Ascending aorta (tissue), 2 donors: ENCODE results near the gene WDCP. TPM values are rescaled to one million over a fixed set of nuclear protein-coding genes. Genes with fewer than 3 reads are reported as not detected.
A peak's percentile ranks its signal among the peaks of the same experiment; 100 is the strongest.

Source experiments
- DNase-seq, 2 donors: peaks; one replicate each; pipeline ENCODE4 v3.0.0-alpha.2; 2019; ENCODE audit warnings: low spot score in 2 of 2
- H3K27ac ChIP-seq, 2 donors: fragments of 200-600 bp; sonication (generic); one replicate each; pipeline ENCODE4 v1.5.1; 2016 to 2017; ENCODE audit warnings: mild to moderate bottlenecking in 1 of 2
- H3K27me3 ChIP-seq: fragments of 200-600 bp; sonication (generic); one replicate; pipeline ENCODE4 v1.5.1; 2017
- H3K36me3 ChIP-seq, 2 donors: fragments of 200-600 bp; sonication (generic); one replicate each; pipeline ENCODE4 v1.5.1; 2016
- H3K4me1 ChIP-seq, 2 donors: fragments of 200-600 bp; sonication (generic); one replicate each; pipeline ENCODE4 v1.5.1; 2016 to 2017; ENCODE audit warnings: mild to moderate bottlenecking in 1 of 2
- H3K4me3 ChIP-seq, 2 donors: fragments of 200-600 bp; sonication (generic); one replicate each; pipeline ENCODE4 v1.5.1; 2016 to 2017; ENCODE audit warnings: mild to moderate bottlenecking in 1 of 2
- H3K9me3 ChIP-seq, 2 donors: fragments of 200-600 bp; sonication (generic); one replicate each; pipeline ENCODE4 v1.5.1; 2016
- CTCF ChIP-seq, 3 experiments: fragments of 200-600 bp in 2 of 3; fragments of 450-650 bp in 1 of 3; sonication (generic) in 2 of 3; IDR thresholded peaks; one replicate each; pipeline ENCODE4 v1.5.1; 2016 to 2019; ENCODE audit warnings: antibody characterized with exemption in 3 of 3, mild to moderate bottlenecking in 1 of 3, moderate library complexity in 1 of 3
- intact Hi-C: fragments of 100-400 bp; cut with DNase I; formaldehyde crosslinking; loops from one replicate; pipeline ENCODE4 v1.15.1; 2023
- total RNA-seq: library from RNA; depleted of rRNA; stranded (reverse); fragments of >200 nt; gene quantifications from one replicate; pipeline ENCODE4 v1.1.0, GENCODE V29; 2016

Gene WDCP
- total RNA-seq, 1 donor from 2014 or later: 1.9 TPM

GRCh38 chr2:24012521-24013188 lies 34.5 kb downstream of the WDCP start:
- no peak overlapping the region for H3K27ac ChIP-seq
- intact Hi-C loops: no loop called here

GRCh38 chr2:24011250-24012104 lies 35.7 kb downstream of the WDCP start:
- peaks cover 5% of the 10 kb centered on the region for H3K27me3 ChIP-seq
- H3K36me3 ChIP-seq: no peaks in the 10 kb centered on the region
- no peak overlapping the region for H3K4me3 ChIP-seq
- no peaks in the 10 kb centered on the region for H3K9me3 ChIP-seq
- H3K4me1 ChIP-seq: peaks cover 0 to 5% of the 10 kb centered on the region in 2 donors
- no peak for DNase-seq
- no peak overlapping the region for H3K27ac ChIP-seq
- intact Hi-C loops: no loop called here
- TF ChIP-seq CTCF (IDR thresholded peaks at IDR 0.05): no peak

More at GRCh38 chr2:24012521-24013188, 34.5 kb downstream of the WDCP start:
- no peaks in the 10 kb centered on the region for H3K9me3 ChIP-seq
- peaks cover 5% of the 10 kb centered on the region for H3K27me3 ChIP-seq
- no peak for TF ChIP-seq CTCF (IDR thresholded peaks at IDR 0.05)
- no peaks in the 10 kb centered on the region for H3K36me3 ChIP-seq
- H3K4me3 ChIP-seq: no peak overlapping the region
- peaks cover 0 to 5% of the 10 kb centered on the region in 2 donors for H3K4me1 ChIP-seq
- no peak for DNase-seq

GRCh38 chr2:24010477-24011249 lies 36.5 kb downstream of the WDCP start:
- DNase-seq: no peak
- intact Hi-C loops: no loop called here
- peaks cover 5% of the 10 kb centered on the region for H3K27me3 ChIP-seq
- H3K36me3 ChIP-seq: no peaks in the 10 kb centered on the region
- peaks cover 0 to 5% of the 10 kb centered on the region in 2 donors for H3K4me1 ChIP-seq
- H3K9me3 ChIP-seq: no peaks in the 10 kb centered on the region
- no peak overlapping the region for H3K27ac ChIP-seq
- no peak for TF ChIP-seq CTCF (IDR thresholded peaks at IDR 0.05)
- peak overlapping the region in 1 of 2 donors; percentile 42 for H3K4me3 ChIP-seq

GRCh38 chr2:24009680-24010476 lies 37.3 kb downstream of the WDCP start, which contains the start of gene MFSD2B:
TSS of gene MFSD2B (plus strand) at chr2:24010085. CDS start at chr2:24010097, 12 bp downstream.
- Histone ChIP-seq H3K27me3 (peaks cover 5% of the 10 kb centered on the region), H3K36me3 (no peaks in the 10 kb centered on the region), H3K27ac (no peak within 1 kb of the TSS), H3K4me1 (peaks cover 0 to 5% of the 10 kb centered on the region in 2 donors), H3K9me3 (no peaks in the 10 kb centered on the region), H3K4me3 (peak within 1 kb of the TSS; percentile 42 to 49)
- TF ChIP-seq CTCF (IDR thresholded peaks at IDR 0.05): no peak
- intact Hi-C loops: no loop called here
- DNase-seq: no peak

- H3K27me3 ChIP-seq: peaks cover 5% of the 10 kb centered on the region
- H3K27ac ChIP-seq: no peak overlapping the region
- DNase-seq: no peak
- H3K4me1 ChIP-seq: peaks cover 0 to 5% of the 10 kb centered on the region in 2 donors
- no peak overlapping the region for H3K4me3 ChIP-seq
- no peaks in the 10 kb centered on the region for H3K36me3 ChIP-seq
- intact Hi-C loops: no loop called here
- H3K9me3 ChIP-seq: no peaks in the 10 kb centered on the region
- TF ChIP-seq CTCF (IDR thresholded peaks at IDR 0.05): no peak
These were observed 37.9 kb downstream of the WDCP start for GRCh38 chr2:24009367-24009679.
